Hippocampal formation (tissue), 2 donors: ENCODE measurements around the gene LAIR2.

Source experiments
- DNase-seq, 2 donors: peaks; one replicate each; lab custom pipeline; 2025; lab: John Stamatoyannopoulos, UW

LAIR2 gene, protein sequence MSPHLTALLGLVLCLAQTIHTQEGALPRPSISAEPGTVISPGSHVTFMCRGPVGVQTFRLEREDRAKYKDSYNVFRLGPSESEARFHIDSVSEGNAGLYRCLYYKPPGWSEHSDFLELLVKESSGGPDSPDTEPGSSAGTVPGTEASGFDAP

DNA sequence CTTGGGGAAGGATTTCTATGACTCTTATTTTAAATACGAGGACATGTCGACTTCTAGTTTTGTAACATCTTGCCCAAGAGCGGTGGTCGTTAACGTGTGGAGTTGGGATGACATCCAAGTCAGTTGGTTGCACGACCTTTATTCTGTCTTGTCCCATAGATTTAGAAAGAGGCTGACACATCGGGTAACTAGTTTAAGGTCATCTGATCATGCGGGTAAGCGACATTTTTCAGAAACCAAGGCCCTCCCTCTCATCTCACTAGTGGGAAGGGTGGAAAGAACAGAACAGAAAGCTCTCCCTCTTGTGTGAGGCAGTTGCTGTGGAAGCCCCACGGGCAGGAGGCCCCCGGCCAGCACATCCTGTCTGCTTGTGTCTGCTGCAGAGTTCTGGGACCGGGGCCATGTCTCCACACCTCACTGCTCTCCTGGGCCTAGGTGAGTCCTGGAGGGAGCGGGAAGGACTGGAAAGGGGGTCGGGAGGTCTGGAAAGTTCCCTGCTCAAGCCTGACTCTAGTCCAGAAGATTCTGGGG is at the start of gene LAIR2:
Gene LAIR2 (plus strand): TSS at position 314 of the 531 bp plus-strand sequence. CDS start 88 bp downstream, at position 402.
- DNase-seq, result no peak

DNA sequence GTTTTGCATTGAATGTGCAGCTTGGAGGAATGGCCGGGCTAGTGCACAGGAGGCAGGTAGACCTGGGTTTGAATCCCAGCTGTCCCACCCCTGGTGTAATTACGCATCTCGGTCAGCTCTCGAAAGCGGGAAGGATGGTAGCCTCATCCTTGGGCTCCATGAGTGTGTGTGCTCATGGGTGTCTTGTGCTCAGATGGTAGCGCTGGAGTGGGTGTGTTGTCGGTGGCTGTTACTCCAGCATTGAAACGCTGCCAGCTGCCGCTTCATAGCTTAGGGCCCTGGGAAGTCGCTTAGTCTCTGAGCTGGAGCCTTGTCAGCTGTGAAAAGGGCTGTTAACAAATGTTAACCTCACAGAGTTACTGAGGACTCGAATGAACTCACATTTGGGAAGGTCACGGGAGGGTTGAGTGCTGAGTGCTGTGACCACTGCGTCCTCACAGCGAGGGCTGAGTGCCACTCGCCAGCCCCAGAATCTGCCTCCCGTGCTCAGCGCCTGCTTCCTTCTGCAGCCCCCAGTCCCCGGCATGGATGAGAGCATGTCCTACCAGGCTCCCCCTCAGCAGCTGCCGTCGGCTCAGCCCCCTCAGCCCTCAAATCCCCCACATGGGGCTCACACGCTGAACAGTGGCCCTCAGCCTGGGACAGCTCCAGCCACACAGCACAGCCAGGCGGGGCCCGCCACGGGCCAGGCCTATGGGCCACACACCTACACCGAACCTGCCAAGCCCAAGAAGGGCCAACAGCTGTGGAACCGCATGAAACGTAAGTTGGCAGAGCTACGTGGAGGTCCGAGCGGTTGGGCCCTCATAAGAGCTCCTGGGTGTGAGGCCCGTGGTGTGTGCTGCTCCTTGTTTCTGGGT is 48.5 kb upstream of the LAIR2 start:
- no peak for DNase-seq

DNA sequence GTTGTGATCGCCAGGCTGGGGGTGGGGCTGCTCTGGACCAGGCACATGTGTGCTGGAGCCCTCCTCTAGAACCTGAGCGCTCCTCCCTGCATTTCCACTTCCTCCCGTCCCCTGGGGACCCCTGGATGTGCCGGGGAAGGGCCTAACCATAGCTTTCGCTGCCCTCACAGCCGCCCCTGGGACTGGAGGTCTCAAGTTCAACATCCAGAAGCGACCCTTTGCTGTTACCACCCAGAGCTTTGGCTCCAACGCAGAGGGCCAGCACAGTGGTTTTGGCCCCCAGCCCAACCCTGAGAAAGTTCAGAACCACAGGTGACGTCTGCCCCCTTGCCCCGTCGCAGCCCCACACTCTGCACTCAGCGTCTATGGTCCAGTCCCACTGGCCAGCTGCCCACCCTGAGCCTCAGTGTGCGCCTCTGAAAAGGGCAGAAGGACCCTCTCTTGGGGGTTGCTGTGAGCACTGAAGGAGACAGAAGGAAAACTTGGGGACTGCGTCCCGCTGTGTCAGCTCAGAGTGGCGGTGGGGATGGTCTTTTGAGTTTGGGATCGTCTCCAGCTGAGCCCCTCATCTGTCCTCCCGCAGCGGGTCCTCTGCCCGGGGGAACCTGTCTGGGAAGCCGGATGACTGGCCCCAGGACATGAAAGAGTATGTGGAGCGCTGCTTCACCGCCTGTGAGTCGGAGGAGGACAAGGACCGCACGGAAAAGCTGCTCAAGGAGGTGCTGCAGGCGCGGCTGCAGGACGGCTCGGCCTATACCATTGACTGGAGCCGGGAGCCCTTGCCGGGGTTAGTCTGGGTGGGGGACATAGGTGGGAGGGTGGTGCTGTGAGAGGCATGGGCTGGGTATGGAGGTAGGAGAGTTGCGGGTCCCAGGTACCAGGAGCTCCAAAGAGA is 47.6 kb upstream of the LAIR2 start:
- no peak for DNase-seq

DNA sequence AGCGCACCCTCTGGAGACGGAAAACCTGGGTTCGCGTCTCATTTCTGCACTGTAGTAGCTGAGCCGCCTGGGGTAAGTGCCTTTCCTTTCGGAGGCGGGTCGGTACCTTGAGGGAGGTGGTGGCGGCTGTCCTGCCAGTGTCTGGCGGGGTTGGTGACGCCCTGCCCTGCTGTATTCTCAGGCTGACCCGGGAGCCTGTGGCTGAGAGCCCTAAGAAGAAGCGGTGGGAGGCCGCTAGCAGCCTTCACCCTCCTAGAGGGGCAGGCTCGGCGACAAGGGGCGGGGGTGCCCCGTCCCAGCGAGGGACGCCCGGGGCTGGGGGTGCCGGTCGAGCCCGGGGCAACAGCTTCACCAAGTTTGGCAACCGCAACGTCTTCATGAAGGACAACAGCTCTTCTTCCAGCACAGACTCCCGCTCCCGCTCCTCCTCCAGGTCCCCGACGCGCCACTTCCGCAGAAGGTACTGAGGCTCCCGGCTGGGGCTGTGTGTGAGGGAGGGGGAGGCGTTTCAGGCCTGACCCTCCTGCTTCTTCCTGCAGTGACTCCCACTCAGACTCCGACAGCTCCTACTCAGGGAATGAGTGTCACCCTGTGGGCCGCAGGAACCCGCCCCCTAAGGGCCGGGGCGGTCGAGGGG is 46.7 kb upstream of the LAIR2 start:
- no peak for DNase-seq

DNA sequence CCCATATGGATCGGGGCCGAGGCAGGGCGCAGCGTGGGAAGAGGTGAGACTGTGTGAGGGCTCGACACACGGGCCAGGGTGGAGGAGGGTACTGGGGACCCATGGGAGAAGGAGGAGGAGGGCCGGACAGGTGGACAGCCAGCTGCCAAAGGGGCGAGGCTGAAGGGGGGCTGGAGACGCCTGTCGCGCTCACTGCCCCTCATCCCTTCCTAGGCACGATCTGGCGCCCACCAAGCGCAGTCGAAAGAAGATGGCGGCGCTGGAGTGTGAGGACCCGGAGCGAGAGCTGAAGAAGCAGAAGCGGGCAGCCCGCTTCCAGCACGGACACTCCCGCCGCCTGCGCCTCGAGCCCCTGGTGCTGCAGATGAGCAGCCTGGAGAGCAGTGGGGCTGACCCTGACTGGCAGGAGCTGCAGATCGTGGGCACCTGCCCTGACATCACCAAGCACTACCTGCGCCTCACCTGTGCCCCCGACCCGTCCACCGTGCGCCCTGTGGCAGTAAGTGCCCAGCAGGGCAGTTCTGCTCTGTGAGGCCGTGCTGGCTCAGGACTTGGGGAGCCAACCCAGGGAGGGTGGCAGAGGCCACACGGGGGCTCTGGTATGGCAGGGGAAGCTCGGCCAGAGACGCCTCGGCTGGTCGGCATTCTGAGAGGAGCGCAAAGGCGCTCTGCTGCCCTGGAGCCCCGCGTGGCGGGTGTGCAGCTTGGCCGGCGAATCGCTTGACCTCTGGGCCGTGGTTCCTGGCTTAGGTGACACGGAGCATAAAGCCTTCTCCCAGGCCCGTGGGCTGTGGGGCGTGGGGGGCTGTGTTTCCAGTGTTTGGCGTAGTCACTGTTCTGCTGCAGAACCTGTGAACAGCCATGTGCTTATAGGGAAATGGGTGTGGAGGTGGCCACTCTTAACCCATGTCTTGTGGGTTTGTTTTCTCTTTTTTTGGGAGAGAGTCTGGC is 45.9 kb upstream of the LAIR2 start:
- no peak for DNase-seq

DNA sequence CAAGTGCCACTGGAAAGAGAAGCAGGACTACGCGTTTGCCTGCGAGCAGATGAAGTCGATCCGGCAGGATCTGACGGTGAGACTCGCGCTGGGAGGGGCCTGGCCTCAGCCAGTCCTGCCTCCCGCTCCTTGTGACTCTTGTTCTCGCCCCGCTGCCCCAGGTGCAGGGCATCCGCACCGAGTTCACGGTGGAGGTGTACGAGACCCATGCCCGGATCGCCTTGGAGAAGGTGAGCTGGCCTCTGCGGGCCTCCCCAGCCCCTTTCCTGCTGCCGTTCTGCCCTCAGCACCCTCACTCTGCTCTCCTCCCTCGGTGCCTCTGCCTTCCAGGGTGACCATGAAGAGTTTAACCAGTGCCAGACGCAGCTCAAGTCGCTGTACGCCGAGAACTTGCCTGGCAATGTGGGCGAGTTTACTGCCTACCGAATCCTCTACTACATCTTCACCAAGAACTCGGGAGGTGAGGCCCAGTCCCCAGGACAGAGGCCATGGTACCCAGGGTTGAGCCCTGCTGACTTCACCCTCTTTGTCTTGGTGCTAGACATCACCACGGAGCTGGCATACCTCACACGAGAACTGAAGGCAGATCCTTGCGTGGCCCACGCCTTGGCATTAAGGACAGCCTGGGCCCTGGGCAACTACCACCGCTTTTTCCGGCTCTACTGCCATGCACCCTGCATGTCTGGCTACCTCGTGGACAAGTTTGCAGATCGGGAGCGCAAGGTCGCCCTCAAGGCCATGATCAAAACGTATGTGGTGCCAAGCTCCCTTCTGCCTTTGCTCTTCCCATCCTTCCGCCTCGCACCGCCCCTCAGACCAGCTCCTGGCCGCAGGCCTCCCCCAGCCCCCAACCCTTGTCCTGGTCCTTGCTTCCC is 44.6 kb upstream of the LAIR2 start:
- DNase-seq, result no peak

DNA sequence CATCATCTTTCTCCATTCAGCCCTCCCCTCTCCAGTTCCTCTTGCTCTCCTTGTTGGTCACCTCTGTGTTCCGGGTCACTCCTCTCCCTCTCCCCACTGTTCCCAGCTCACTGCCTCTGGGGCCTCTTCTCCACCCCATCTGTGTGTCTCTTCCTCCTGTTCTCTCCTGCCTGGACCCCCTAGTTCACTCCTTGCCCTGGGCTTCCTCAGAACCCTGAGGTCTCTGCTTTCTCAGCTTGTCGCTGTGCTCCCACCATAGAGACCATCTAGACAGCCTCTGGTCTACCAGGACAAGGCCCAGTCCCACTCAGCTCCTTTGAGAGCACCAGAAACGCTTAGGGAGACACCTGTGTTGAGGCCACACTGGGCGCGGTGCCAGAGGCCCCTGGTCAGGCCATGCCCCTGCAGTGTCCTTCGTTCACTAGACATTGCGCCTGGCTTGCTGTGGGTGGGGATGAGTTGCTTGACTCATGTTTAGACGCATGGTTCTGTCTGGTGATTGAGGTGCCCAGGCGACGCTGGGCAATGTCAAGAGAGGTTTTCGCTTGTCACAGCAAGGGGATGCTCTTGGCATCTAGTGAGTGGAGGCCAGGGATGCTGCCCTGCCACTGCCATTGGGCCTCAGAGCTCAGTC is 43.9 kb upstream of the LAIR2 start:
- no peak for DNase-seq

DNA sequence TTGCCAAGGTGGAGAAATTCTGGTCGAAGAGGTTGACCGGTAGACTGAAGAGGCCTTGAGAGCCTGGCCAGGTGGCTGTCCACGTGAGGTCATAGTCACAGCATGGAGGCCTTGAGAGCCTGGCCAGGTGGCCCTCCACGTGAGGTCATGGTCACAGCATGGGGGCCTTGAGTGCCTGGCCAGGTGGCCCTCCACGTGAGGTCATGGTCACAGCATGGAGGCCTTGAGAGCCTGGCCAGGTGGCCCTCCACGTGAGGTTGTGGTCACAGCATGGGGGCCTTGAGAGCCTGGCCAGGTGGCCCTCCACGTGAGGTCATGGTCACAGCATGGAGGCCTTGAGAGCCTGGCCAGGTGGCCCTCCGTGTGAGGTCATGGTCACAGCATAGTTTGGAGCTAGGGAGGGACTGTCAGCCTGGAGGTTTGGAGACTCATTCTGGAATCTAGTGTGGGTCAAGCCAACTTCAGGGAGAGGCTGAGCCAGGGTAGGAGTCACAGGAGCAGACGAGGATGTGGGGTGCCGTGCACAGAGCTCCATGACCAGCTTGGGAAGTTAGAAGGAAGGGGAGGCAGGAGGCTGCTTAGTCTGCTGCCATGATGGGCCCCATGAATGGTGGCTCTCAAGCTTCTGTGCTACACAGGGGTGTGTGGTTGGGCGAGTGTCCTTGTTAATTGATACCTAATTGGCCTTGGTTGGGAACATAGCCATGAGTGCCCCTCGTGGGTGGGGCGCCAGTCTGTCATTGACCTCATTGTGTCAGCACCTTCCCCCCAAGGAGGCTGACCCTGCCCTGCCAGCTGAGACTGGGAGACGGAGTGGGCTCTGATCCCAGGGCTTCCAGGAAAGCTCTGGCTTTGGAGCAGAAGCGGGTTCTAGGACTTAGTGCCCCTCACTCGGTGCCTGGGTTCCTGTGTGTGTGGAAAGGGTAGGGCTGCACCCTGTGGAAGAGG is 43.1 kb upstream of the LAIR2 start:
- DNase-seq, result no peak

DNA sequence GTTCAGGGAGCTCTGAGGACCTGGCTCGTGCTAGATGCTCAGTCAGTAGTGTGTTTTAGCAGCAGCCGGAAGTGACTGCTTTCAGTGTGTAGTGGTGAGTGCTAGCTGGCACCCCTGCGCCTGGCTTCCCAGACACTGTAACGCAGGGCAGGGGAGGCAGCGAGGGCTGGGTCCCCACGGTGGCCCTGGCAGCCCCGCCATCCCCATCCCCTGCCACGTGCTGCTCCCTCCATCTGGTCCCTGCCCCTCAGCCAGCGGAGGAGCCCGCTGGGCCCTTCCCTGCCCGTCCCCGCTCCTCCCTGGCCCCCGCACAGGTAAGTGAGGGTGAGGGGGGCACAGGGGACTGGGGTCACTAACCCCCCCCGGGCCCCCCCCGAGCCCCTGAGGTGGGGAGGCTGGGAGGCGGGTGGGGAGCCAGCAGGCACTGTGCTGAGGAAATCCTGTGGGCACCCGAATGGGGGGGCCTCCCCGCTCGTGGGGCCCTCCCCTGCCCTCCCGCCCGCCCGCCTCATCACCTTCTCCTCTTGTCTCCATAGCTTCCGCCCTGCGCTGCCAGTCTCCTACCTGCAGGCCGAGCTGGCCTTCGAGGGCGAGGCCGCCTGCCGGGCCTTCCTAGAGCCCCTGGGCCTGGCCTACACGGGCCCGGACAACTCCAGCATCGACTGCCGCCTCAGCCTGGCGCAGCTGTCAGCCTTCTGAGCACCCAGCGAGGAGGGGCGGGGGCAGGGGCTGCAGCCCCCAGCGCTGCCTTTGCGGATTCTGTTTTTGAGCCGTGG is 42.2 kb upstream of the LAIR2 start:
- no peak for DNase-seq

DNA sequence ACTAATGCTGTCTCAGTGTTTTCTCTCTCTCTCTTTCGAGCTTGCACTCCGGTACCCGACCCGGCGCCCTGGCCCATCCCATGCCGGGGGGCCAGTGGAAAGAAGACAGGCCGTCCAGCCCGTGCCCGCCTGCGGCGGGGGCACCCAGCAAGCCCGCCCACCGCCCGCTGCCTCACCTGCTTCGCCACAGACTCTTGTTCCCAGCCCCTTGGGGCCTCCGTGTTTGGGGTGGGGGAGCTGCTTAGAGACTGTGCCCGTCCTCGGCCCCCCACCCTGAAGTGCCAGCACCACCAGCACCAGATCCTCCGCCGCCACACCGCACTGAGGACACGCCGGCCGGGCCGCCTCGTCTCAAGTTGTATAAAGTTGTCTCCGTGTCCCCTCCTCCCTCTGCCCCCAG is 41.4 kb upstream of the LAIR2 start:
- no peak for DNase-seq

DNA sequence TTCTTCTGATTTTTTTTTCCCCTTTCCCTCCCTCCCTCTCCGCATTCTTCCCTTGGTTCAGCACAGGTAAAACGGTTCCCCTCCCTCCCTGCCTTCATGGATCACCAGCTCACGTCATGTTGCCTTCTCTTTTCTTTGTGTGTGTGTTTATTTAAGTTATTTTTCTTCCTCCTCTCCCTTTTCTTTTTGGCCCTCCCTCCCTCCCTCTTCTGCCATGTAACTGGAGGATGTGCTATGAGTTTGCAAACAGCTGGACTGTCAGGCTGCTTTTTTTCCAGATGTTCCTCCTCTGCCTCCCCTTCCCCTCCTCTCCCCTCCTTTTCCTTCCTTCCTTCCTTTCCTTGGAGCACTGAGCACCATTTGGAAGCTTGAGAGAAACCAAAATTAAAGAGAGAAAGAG is 41.0 kb upstream of the LAIR2 start:
- no peak for DNase-seq

DNA sequence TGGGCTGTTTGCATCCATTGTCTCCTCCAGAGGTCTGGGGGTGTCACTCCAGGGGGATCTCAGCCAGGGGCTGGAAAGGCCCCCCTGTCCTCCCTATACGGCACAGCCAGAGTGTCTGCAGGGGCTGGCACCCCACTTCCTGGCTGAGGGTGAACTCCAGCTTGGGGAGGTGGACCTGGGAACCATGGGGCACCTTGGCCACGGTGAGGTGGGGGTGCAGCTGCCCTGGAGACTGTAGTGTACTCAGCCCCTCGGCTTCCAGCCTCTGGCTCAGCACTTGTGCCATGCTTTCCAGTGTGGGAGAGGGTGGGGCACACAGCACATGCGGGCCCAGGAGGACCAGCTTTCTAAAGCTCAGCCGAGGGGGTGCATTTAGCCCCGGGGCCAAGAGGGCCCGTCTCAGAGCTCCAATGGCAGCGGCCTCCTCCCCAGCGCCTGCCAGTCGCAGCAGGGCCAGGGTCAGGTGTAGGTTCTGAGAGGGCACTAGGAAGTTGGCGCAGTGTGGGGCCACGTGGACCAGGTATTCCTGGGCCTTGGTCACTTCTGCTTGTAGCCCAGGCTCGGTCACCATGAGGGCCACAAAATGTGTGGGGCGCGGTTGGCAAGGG is 40.5 kb upstream of the LAIR2 start:
- DNase-seq, result no peak

DNA sequence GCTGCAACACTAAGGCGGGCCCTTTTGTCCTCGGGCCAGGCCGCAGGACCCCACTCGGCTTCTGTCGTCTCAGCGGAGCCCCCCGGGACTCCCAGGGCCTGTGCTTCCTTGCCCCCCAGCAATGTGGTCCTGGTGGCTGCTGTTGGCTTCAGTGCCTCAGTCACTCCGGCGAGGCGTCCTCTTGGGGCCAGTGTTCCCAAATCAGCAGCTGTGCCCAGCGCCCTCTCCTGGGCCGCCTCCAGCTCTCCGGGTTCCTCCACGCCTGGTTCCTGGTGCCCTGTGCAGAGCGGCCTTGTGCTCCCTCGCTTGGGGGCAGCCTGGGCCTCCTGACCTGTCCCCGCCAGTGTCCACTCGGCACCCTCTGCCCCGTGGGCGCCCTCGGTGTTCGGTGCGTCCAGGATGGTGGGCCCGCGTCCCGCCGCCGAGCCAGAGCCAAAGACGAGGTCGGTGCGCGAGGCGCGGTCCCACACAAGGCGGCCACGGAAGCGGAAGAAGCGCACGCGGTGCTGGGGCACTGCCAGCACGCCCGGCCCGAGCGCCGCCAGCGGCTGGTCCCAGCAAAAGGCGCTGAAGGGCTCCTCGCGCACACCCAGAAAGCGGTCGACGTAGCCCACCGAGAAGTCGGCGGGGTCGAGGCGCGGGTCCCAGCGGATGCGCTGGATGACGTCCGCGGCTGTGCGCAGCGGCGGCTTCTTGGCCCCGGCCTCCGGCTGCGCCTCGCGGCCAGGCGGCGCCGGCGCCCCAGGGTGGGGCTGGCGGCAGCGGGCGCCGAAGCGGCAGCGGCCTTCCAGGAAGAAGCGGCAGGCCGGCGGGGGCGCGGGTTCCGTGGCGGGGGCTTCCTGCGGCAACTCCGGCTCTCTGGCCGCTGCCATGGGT is 39.7 kb upstream of the LAIR2 start:
- peak in 1 of 2 donors; percentile 46 for DNase-seq

DNA sequence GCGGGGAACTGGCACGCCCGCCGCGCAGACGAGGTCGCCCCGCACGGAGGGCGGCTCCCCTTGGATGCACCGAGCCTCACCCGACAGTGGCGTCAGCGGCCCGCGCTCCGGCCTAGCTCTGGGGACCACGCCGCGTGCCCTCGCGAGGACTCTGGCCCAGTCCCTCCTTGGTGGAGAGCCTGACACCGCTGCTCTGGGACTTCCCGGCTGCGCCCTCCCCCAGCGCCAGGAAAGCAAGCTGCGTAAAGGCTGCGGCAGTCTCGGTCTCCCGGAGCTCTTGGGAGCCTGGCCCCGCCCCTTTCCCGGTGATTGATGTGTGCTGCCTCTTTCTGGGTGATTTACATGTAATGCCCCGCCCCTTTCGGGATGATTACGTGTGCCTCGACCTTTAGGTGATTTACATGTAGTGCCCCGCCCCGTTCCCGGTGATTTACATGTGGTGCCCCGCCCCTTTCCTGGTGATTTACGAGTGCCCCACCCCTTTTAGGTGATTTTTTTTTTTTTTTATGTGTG is 39.0 kb upstream of the LAIR2 start, which contains the start of gene LENG9:
Gene LENG9 (minus strand): TSS at position 248 of the 513 bp plus-strand sequence. CDS start 252 bp downstream, outside the sequence.
- DNase-seq, result peak; percentile 88 to 94

DNA sequence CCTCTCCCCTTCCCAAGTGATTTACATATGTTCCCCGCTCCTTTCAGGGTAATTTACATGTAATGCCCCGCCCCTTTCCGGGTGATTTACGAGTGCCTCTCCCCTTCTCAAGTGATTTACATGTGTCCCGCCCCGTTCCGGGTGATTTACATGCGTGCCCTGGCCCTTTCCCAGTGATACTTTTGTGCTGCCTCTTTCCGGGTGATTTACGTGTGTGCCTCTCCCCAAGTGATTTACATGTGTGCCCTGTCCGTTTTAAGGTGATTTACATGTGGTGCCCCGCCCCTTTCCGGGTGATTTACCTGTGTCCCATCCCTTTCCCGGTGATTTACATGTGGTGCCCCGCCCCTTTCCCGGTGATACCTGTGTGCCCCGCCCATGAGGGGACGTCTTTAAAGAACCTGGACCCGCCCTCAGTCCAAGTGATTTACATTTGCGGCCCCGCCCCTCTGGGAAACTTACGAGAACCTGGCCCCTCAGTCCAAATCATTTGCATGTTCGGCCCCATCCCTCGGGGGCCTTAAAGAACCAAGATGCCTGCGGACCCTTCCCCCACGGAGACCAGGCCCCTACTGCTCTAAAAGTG is 38.5 kb upstream of the LAIR2 start:
- peak in 1 of 2 donors; percentile 75 for DNase-seq
